Smooth muscle cell (in vitro differentiated cells): ENCODE data around the gene TCEANC2. TPM values are rescaled to one million over a fixed set of nuclear protein-coding genes. Genes with fewer than 3 reads are reported as not detected.

Experiments used
- DNase-seq: peaks from one replicate; lab custom pipeline; 2025; ENCODE audit not compliant: unreplicated experiment; lab: John Stamatoyannopoulos, UW
- H2AFZ ChIP-seq: fragments of 200-600 bp; sonication (generic); 2 replicates; pipeline ENCODE4 v1.6.0; 2016; ENCODE audit warnings: antibody characterized with exemption, low read depth, mild to moderate bottlenecking
- H3F3A ChIP-seq: fragments of 200-600 bp; sonication (generic); 2 replicates; pipeline ENCODE4 v1.6.0; 2017; ENCODE audit warnings: antibody characterized with exemption, low read depth
- H3K27ac ChIP-seq: fragments of 200-600 bp; sonication (generic); 2 replicates; pipeline ENCODE4 v1.5.1; 2016; ENCODE audit warnings: low read depth, mild to moderate bottlenecking
- H3K27me3 ChIP-seq: fragments of 200-600 bp; sonication (generic); 2 replicates; pipeline ENCODE4 v1.6.1; 2016; ENCODE audit warnings: low read depth, mild to moderate bottlenecking
- H3K36me3 ChIP-seq: fragments of 200-600 bp; sonication (generic); 2 replicates; pipeline ENCODE4 v1.5.1; 2016; ENCODE audit warnings: low read depth
- H3K4me1 ChIP-seq: fragments of 200-600 bp; sonication (generic); 2 replicates; pipeline ENCODE4 v1.5.1; 2016; ENCODE audit warnings: low read depth
- H3K4me2 ChIP-seq: fragments of 200-600 bp; sonication (generic); 2 replicates; pipeline ENCODE4 v1.6.0; 2016; ENCODE audit warnings: mild to moderate bottlenecking
- H3K4me3 ChIP-seq: fragments of 200-600 bp; sonication (generic); 2 replicates; pipeline ENCODE4 v1.5.1; 2016; ENCODE audit warnings: mild to moderate bottlenecking
- H3K79me2 ChIP-seq: fragments of 200-600 bp; sonication (generic); 2 replicates; pipeline ENCODE4 v1.6.0; 2016; ENCODE audit warnings: low read depth, mild to moderate bottlenecking
- H3K9ac ChIP-seq: fragments of 200-600 bp; sonication (generic); 2 replicates; pipeline ENCODE4 v1.6.0; 2016; ENCODE audit warnings: low read depth
- H3K9me3 ChIP-seq: fragments of 200-600 bp; sonication (generic); replicated peaks from 2 replicates; pipeline ENCODE4 v1.5.1; 2016; ENCODE audit warnings: low read depth
- H4K20me1 ChIP-seq: fragments of 200-600 bp; sonication (generic); 2 replicates; pipeline ENCODE4 v1.6.0; 2016; ENCODE audit warnings: low read depth
- CTCF ChIP-seq: fragments of 200-600 bp; sonication (generic); IDR thresholded peaks from 2 replicates; pipeline ENCODE4 v1.5.1; 2017; ENCODE audit warnings: borderline replicate concordance, mild to moderate bottlenecking, antibody characterized with exemption; ENCODE audit not compliant: insufficient read depth, poor library complexity, severe bottlenecking
- WGBS: methylation state at CpG from one replicate; pipeline ENCODE4 v1.1.7; 2016; ENCODE audit warnings: low lambda C conversion rate; 5-methylcytosine and 5-hydroxymethylcytosine counted together
- polyA plus RNA-seq: library from polyadenylated mRNA; unstranded; fragments of >200 nt; fragmentation: Nextera tagmentation; extraction: Ambion mirVana; gene quantifications from 2 replicates; pipeline ENCODE4 v1.2.1, GENCODE V29; 2016
- total RNA-seq: library from RNA; depleted of rRNA; stranded (reverse); fragments of >200 nt; gene quantifications from 2 replicates; pipeline ENCODE4 v1.2.3, GENCODE V29; 2014

Gene TCEANC2
- total and polyA plus RNA-seq, 2 experiments from 2014 or later = 2.1 to 4.6 TPM

GRCh38 chr1:54134295-54134694 is 80.9 kb downstream of the TCEANC2 start:
- no peak for TF ChIP-seq CTCF
- H3K4me2 ChIP-seq = no peak overlapping the region
- H3K9me3 ChIP-seq = no peaks in the 10 kb centered on the region
- H3K4me1 ChIP-seq = peaks cover 22% of the 10 kb centered on the region
- WGBS = 97% methylated on average over 6 of the region's 6 CpGs
- H3F3A ChIP-seq = peaks cover 6% of the 10 kb centered on the region
- no peaks in the 10 kb centered on the region for H3K27me3 ChIP-seq
- H3K9ac ChIP-seq = no peak overlapping the region
- no peak overlapping the region for H3K27ac ChIP-seq
- H3K36me3 ChIP-seq = no peaks in the 10 kb centered on the region
- H3K4me3 ChIP-seq = no peak overlapping the region
- no peaks in the 10 kb centered on the region for H3K79me2 ChIP-seq
- no peaks in the 10 kb centered on the region for H4K20me1 ChIP-seq
- H2AFZ ChIP-seq = no peak overlapping the region
- no peak for DNase-seq

DNA sequence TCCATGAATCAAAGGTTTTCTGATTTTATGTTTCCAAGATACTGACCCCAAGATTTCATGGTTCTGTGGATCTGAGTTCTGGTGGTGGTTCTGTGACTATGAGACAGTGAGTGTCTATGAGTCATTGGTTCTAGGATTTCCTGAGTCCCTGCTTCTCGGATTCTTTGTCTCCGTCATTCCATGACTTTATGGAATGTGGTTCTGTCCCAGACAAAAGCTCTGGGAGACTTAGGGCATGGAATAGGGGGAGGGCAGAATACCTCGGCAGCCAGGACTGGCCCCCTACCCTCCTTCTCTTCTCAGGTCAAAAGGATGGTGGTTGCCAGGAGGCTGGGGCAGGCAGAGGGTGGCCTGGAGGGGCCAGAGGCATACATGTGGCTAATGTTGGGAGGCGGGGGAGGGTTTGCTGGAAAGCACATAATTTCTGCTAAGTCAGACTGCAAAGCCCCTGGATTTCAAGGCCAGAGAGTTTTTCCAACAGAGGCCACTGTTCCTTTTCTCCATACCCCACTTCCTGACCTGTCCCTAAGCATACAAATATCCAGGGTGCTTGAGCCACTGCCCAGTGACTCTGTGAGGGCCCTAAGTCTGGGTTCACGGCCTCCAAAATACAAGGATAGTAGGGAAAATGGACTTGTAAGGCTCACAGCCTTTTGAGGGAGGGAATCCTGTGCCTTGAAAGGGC is 82.2 kb downstream of the TCEANC2 start:
- Histone ChIP-seq H3K4me2 (peak overlapping the region; percentile 41), H3K27ac (peak overlapping the region; percentile 75)

DNA sequence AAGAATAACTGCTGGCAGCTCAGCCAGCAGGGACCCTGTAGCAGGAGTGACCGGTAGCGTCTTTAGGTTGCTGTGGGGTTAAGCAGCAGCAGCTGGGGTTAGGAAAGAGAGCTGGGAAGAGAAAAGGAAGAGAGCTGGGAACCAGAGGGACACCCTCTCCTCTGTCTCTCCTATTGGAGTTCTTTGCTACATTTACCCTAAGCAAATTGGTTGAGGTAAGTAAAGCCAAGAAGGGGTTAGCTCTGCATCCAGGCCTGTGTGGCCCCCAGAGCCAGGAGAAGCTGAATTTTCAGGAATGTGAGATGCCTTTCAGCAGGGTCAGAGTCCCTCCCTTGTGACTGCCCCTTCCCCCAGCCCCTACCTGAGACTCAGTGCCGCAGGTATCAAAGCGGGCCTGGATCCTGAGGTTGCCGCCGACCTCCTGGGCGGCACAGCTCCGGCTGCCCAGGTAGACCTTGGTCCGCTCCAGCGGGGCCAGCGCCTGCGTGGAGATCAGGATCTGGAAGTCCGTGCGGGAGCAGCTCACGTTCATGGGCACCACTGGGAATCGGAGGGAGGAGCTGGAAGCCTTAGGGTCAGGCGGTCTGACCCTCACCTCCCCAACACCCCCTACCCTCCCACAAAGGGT is 83.0 kb downstream of the TCEANC2 start:
- no peaks in the 10 kb centered on the region for H4K20me1 ChIP-seq
- H3K27ac ChIP-seq = peak overlapping the region; percentile 75
- peak overlapping the region; percentile 81 for H2AFZ ChIP-seq
- DNase-seq = no peak
- peak overlapping the region; percentile 53 for H3K4me2 ChIP-seq
- WGBS = 85% methylated on average over 17 of the region's 17 CpGs
- no peak for TF ChIP-seq CTCF
- H3K9me3 ChIP-seq = no peaks in the 10 kb centered on the region
- H3K4me1 ChIP-seq = peaks cover 22% of the 10 kb centered on the region
- peaks cover 6% of the 10 kb centered on the region for H3F3A ChIP-seq
- H3K4me3 ChIP-seq = no peak overlapping the region
- peak overlapping the region; percentile 61 for H3K9ac ChIP-seq
- no peaks in the 10 kb centered on the region for H3K27me3 ChIP-seq
- no peaks in the 10 kb centered on the region for H3K36me3 ChIP-seq
- no peaks in the 10 kb centered on the region for H3K79me2 ChIP-seq

More for the DNA sequence above, 82.2 kb downstream of the TCEANC2 start:
- Histone ChIP-seq H3K36me3 (no peaks in the 10 kb centered on the region), H3K79me2 (no peaks in the 10 kb centered on the region), H3K4me3 (no peak overlapping the region), H3K27me3 (no peaks in the 10 kb centered on the region), H4K20me1 (no peaks in the 10 kb centered on the region), H3K4me1 (peaks cover 22% of the 10 kb centered on the region), H2AFZ (peak overlapping the region; percentile 81), H3K9ac (peak overlapping the region; percentile 61), H3K9me3 (no peaks in the 10 kb centered on the region), H3F3A (peaks cover 6% of the 10 kb centered on the region)
- TF ChIP-seq CTCF = no peak
- 31% methylated on average over 5 of the region's 5 CpGs for WGBS
- DNase-seq = no peak
